Activated B cell treated with CpG ODN at 0.5 μM for 24 hours (primary cell): ENCODE measurements around the gene OR1E2. TPM values are rescaled to one million over a fixed set of nuclear protein-coding genes. Genes with fewer than 3 reads are reported as not detected.
"Not testable (repeated sequence)": the region's sequence is repeated elsewhere in the genome, so short reads cannot be mapped to it uniquely, and the experiment has no call there.

Experiments
- ATAC-seq: fragments of 200-7000 bp; cut with Tn5 transposase; one replicate; pipeline ENCODE4 v1.10.0; 2021; ENCODE audit warnings: low read depth, mild to moderate bottlenecking, moderate library complexity
- CTCF ChIA-PET: fragments of 350-600 bp; sonication (Branson Sonifier 250); formaldehyde crosslinking; loops from one replicate; lab custom pipeline; 2021; ENCODE audit warnings: antibody characterized with exemption; lab: Charles Lee
- POLR2A ChIA-PET: fragments of 350-600 bp; sonication (Branson Sonifier 250); formaldehyde crosslinking; loops from one replicate; lab custom pipeline; 2021; ENCODE audit warnings: antibody characterized with exemption; lab: Charles Lee
- DNase-seq: peaks from one replicate; pipeline ENCODE4 v3.0.0; 2022
- H3K27ac Mint-ChIP-seq: one replicate; pipeline ENCODE4 v1.8.0; 2020; ENCODE audit warnings: mixed read lengths
- H3K27me3 Mint-ChIP-seq: one replicate; pipeline ENCODE4 v1.8.0; 2021; ENCODE audit warnings: mixed read lengths
- H3K36me3 Mint-ChIP-seq: one replicate; pipeline ENCODE4 v1.8.0; 2021; ENCODE audit warnings: low read depth, mixed read lengths
- H3K4me1 Mint-ChIP-seq: one replicate; pipeline ENCODE4 v1.8.0; 2021; ENCODE audit warnings: mixed read lengths
- H3K4me3 Mint-ChIP-seq: one replicate; pipeline ENCODE4 v1.8.0; 2020; ENCODE audit warnings: mild to moderate bottlenecking, mixed read lengths
- H3K9me3 Mint-ChIP-seq: one replicate; pipeline ENCODE4 v1.8.0; 2020; ENCODE audit warnings: mixed read lengths
- CTCF ChIP-seq: fragments of 200-600 bp; IDR thresholded peaks from one replicate; pipeline ENCODE4 v1.8.0; 2022; ENCODE audit warnings: antibody characterized with exemption, mild to moderate bottlenecking
- intact Hi-C: fragments of 100-400 bp; cut with micrococcal nuclease; formaldehyde crosslinking; loops from one replicate; pipeline ENCODE4 v1.15.1; 2024
- total RNA-seq: library from RNA; stranded (reverse); gene quantifications from 2 replicates; pipeline ENCODE4 v1.2.3, GENCODE V29; 2022

OR1E2 gene
- total RNA-seq, 1 donor from 2014 or later, result not detected

GRCh38 chr17:3415610-3416009 lies 18.0 kb downstream of the OR1E2 start:
- Mint-ChIP-seq H3K4me3 (no peak overlapping the region), H3K36me3 (no peaks in the 10 kb centered on the region), H3K27me3 (peaks cover 31% of the 10 kb centered on the region), H3K4me1 (no peaks in the 10 kb centered on the region), H3K9me3 (no peaks in the 10 kb centered on the region), H3K27ac (no peak overlapping the region)
- intact Hi-C loops, result no loop called here
- ATAC-seq (no peak), DNase-seq (no peak)
- TF ChIP-seq CTCF, result no peak
- ChIA-PET CTCF (no interaction called here), POLR2A (no interaction called here)

- POLR2A ChIA-PET, H3K9me3 Mint-ChIP-seq, H3K4me3 Mint-ChIP-seq, H3K27ac Mint-ChIP-seq, H3K36me3 Mint-ChIP-seq, ATAC-seq, CTCF ChIA-PET, DNase-seq, intact Hi-C loops, H3K4me1 Mint-ChIP-seq: not testable (repeated sequence)
- H3K27me3 Mint-ChIP-seq, result peaks cover 28% of the 10 kb centered on the region
Measured at GRCh38 chr17:3412216-3412615, 21.4 kb downstream of the OR1E2 start.

GRCh38 chr17:3411070-3411469 lies 22.6 kb downstream of the OR1E2 start, which contains the start of gene OR3A3:
Gene OR3A3 (plus strand): TSS chr17:3411370.
- intact Hi-C loops, result no loop called here
- Mint-ChIP-seq H3K9me3 (peaks cover 16% of the 10 kb centered on the region), H3K27me3 (peaks cover 38% of the 10 kb centered on the region), H3K36me3 (no peaks in the 10 kb centered on the region), H3K27ac (no peak within 1 kb of the TSS), H3K4me3 (no peak within 1 kb of the TSS), H3K4me1 (no peaks in the 10 kb centered on the region)
- POLR2A ChIA-PET, result no interaction called here
- DNase-seq (no peak), ATAC-seq (no peak)
- CTCF ChIA-PET, result no interaction called here
- no peak for TF ChIP-seq CTCF

- H3K4me3 Mint-ChIP-seq, intact Hi-C loops, ATAC-seq, DNase-seq, H3K27ac Mint-ChIP-seq, H3K36me3 Mint-ChIP-seq, POLR2A ChIA-PET, H3K4me1 Mint-ChIP-seq, CTCF ChIA-PET: not testable (repeated sequence)
- peaks cover 19% of the 10 kb centered on the region for H3K9me3 Mint-ChIP-seq
- H3K27me3 Mint-ChIP-seq, result peaks cover 21% of the 10 kb centered on the region
Measured at GRCh38 chr17:3403856-3404255, 29.8 kb downstream of the OR1E2 start.

- no peak for TF ChIP-seq CTCF
- Mint-ChIP-seq H3K36me3 (no peaks in the 10 kb centered on the region), H3K4me3 (no peak overlapping the region), H3K27ac (no peak overlapping the region), H3K4me1 (no peaks in the 10 kb centered on the region), H3K9me3 (peaks cover 9% of the 10 kb centered on the region), H3K27me3 (peaks cover 12% of the 10 kb centered on the region)
- ChIA-PET CTCF (no interaction called here), POLR2A (no interaction called here)
- intact Hi-C loops, result no loop called here
- DNase-seq (no peak), ATAC-seq (no peak)
Measured at GRCh38 chr17:3401786-3402185, 31.9 kb downstream of the OR1E2 start.

GRCh38 chr17:3400055-3400454 lies 33.6 kb downstream of the OR1E2 start:
- ATAC-seq (no peak), DNase-seq (no peak)
- no peaks in the 10 kb centered on the region for H3K4me1 Mint-ChIP-seq
- intact Hi-C loops, result no loop called here
- peaks cover 2% of the 10 kb centered on the region for H3K9me3 Mint-ChIP-seq
- H3K27ac Mint-ChIP-seq, result no peak overlapping the region
- H3K36me3 Mint-ChIP-seq, result no peaks in the 10 kb centered on the region
- no peak for TF ChIP-seq CTCF
- CTCF ChIA-PET, result no interaction called here
- POLR2A ChIA-PET, result no interaction called here
- H3K27me3 Mint-ChIP-seq, result peaks cover 7% of the 10 kb centered on the region
- H3K4me3 Mint-ChIP-seq, result no peak overlapping the region
